Epithelial cell of proximal tubule (primary cell): ENCODE results near the gene ZNF385A. TPM values are rescaled to one million over a fixed set of nuclear protein-coding genes. Genes with fewer than 3 reads are reported as not detected.

Experiments
- DNase-seq: peaks from one replicate; pipeline ENCODE4 v3.0.0-alpha.2; 2011; ENCODE audit warnings: low read depth
- H3K4me3 ChIP-seq: 2 replicates; pipeline ENCODE4 v1.5.1; 2011; ENCODE audit warnings: low read depth, mild to moderate bottlenecking, low read length
- total RNA-seq: library from RNA; depleted of rRNA; stranded (reverse); fragments of >200 nt; gene quantifications from 2 replicates; pipeline ENCODE4 v1.2.3, GENCODE V29; 2015
- TF ChIP-seq, protein P1 (sequence below): conservative IDR thresholded peaks from 2 replicates; pipeline ENCODE4 v1.5.1; 2012; ENCODE audit warnings: low read depth, mild to moderate bottlenecking, low read length

ZNF385A gene
- total RNA-seq, 1 donor from 2014 or later: 3.9 TPM

DNA sequence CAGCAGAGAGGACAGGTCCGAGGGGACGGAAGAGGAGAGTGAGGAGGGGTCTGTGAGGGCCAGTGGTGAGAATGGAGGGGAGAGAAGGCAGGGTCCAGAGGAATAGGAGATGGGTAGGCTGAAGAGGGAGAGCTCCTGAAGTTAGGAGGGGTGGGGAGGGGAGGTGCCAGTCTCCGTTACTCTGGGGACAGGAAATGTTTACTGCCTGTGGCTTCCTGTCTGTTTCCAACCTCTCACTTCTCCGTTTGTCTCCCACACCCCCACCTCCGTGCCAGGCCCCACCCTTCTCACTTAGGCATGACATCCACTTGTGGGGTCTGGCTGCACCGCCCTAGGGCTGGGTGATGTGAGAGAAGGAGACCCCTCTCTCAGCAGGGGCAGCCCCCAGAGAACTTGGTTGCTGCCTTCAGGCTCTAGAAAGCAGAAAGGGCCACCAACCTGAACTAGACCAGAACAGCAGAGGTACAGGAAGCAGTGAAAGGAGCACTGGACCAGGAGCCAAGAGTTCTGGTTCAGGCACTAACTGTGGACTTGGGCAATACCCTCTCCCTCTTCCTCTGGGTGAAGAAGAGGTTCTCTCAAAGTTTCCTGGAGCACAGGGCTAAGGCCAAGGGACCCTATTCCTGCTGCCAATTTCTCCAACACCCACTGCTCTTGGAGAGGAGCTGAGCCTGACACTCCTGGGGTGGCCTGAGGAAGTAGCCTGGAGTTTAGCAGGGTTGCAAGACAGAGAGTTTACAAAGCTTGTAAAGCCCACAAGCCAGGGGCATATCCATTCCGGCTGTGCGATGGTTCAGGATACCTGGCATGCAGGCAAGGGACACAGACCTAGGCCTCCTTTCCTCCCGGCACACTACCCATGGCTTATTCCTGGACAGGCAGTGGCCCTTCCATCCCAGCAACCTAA lies 29.0 kb upstream of the ZNF385A start:
- DNase-seq: no peak
- TF ChIP-seq, protein P1, sequence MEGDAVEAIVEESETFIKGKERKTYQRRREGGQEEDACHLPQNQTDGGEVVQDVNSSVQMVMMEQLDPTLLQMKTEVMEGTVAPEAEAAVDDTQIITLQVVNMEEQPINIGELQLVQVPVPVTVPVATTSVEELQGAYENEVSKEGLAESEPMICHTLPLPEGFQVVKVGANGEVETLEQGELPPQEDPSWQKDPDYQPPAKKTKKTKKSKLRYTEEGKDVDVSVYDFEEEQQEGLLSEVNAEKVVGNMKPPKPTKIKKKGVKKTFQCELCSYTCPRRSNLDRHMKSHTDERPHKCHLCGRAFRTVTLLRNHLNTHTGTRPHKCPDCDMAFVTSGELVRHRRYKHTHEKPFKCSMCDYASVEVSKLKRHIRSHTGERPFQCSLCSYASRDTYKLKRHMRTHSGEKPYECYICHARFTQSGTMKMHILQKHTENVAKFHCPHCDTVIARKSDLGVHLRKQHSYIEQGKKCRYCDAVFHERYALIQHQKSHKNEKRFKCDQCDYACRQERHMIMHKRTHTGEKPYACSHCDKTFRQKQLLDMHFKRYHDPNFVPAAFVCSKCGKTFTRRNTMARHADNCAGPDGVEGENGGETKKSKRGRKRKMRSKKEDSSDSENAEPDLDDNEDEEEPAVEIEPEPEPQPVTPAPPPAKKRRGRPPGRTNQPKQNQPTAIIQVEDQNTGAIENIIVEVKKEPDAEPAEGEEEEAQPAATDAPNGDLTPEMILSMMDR: no peak
- no peak overlapping the region for H3K4me3 ChIP-seq

DNA sequence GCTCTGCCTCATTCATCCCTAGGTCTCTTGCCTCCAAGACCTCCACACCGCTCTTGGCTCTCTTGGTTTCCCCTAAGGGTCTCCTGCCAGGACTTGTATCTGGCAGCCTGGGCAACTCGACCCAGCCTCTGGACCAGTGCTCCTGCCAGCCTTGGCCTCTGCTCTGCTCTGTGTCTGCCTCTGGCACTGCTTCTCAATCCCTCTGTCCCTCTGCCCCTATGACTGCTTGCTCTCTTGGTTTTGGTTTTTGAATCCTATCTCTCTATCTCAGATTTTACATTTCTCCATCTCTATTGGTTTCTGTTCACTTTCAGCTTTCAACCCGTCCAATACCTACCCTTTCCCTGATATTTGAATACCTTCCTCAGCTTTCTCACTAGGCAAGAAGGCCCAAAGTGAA lies 28.3 kb upstream of the ZNF385A start:
- H3K4me3 ChIP-seq: no peak overlapping the region
- no peak for DNase-seq
- TF ChIP-seq, protein P1: no peak

DNA sequence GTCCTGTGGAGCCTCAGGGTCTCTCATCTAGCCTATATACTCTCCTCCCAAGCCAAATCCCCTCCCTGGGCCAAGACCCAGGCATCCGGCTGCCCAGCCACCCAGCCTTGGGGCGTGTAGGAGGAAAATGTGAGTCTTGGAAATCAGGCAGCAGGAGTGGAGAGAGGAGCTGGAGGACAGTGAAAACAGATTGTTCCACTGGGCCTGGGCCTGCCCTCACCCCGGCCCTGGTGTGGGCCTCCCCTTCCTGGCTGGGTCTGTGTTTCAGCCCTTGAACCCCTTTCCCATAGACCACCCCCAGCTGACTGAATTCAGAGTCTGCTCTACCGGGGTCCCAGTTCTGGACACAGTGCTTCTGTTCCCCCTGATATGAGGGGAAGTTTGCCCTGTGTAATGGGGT lies 27.8 kb upstream of the ZNF385A start:
- H3K4me3 ChIP-seq: no peak overlapping the region
- TF ChIP-seq, protein P1: no peak

DNA sequence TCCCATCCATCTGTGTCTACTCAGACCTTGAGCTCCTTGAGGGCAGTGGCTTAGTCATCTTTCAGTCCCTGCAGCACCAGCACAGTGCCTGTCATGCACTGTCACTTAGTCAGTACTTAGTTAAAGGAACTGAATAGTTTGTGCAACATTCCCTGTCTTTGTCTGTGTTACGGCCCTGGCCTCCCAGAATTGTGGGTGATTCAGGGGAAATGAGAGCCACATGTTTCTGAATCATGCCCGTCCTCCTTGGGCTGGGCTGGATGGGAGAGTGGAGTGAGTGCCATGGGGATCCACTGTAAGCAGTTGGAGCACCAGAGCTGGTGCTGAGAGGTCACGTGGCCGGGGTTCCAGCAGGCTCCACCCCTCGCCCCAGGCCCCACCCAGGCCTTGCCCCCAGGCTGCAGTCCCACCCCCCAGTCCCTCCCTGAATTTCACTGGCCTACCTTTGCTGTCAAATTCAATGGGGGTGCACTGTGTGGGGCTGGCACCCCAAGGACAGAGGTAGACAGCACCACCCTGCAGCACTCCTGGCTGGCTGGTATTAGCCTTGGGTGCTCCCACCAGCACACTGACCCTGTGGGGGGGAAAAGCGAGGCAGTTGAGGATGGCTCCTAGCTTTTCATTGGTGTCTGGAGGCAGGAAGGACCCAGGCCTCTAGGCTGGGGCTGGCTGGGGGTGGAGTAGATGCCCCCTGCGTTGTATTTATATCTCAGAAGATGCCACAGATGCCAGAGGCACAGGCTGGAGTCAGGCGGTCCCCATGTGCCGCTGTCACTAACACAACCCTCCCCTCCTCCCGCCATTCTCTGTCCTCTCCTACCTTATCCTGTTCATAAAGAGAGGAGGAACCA lies 27.1 kb upstream of the ZNF385A start:
- H3K4me3 ChIP-seq: no peak overlapping the region
- DNase-seq: peak; percentile 86
- TF ChIP-seq, protein P1: no peak

More for the DNA sequence above, 27.8 kb upstream of the ZNF385A start:
- no peak for DNase-seq

DNA sequence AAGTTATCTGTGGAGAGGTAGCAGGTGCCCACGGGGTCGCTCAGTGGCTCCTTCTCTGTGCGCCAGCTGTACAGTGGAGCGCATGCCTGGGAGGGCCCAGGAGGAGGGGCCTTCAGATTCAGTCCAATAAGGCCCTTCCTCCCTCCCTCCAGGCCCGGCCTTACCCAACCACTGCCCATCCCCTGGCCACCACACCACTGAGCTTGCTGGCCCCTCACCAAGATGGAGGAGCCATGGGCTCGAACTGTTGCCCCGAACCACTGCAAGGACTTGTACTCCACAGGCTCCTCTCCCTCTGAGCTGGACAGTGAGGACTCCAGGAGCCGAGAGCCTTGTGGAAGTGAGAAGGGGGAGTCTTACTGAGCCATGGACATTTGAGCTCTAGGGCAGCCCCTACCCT lies 24.7 kb upstream of the ZNF385A start:
- H3K4me3 ChIP-seq: no peak overlapping the region
- TF ChIP-seq, protein P1: no peak
- DNase-seq: no peak

DNA sequence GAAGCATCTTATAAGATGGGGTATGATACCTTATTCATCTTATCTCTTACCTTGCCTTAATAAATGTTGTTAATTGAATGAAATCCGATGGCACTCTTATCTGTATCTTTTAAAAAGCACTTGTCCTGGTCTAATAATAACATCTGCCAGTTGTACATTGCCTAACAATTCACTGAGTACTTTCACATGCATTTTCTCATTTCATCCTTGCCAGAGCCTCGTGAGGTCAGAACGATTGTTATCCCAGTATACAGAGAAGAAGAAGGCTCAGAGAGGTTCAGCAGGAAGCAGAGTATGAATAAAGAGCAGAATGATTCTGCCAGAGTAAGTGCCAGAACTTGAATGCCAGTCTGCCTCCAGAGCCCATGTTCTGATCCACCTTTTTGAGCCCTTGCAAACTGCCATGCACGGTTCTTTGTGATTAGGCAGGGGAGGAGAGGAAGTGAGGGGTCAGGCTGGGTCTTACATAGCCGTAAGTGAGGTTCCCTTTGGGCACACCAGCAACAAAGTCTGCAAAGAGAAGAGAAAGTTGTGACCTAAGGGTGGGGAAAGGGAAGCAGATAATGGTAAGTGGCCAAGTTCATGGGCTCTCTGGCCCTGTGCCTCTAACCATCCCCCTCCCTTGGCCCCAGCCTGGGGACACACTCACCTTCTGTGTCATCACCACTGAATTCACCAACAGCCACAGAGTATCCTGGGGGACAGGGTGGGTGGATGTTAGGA lies 22.8 kb upstream of the ZNF385A start:
- DNase-seq: no peak
- TF ChIP-seq, protein P1: no peak
- no peak overlapping the region for H3K4me3 ChIP-seq
